Progenitor cell of endocrine pancreas (in vitro differentiated cells): Measurements from ENCODE around the gene LOX. TPM values are rescaled to one million over a fixed set of nuclear protein-coding genes. Genes with fewer than 3 reads are reported as not detected.

Experiments
- DNase-seq: peaks from one replicate; pipeline ENCODE4 v3.0.0; 2021; ENCODE audit warnings: low spot score; ENCODE audit not compliant: unreplicated experiment
- H3K27ac Mint-ChIP-seq: 2 replicates; pipeline ENCODE4 v1.8.0; 2021; ENCODE audit warnings: mild to moderate bottlenecking, moderate library complexity, mixed read lengths
- H3K27me3 Mint-ChIP-seq: 2 replicates; pipeline ENCODE4 v1.8.0; 2021; ENCODE audit warnings: mixed read lengths
- H3K36me3 Mint-ChIP-seq: 2 replicates; pipeline ENCODE4 v1.8.0; 2022; ENCODE audit warnings: mixed read lengths; ENCODE audit not compliant: insufficient read depth
- H3K4me1 Mint-ChIP-seq: 2 replicates; pipeline ENCODE4 v1.8.0; 2021; ENCODE audit warnings: low read depth, mixed read lengths
- H3K4me3 Mint-ChIP-seq: 2 replicates; pipeline ENCODE4 v1.8.0; 2021; ENCODE audit warnings: low read depth, mild to moderate bottlenecking, moderate library complexity, mixed read lengths
- H3K9me3 Mint-ChIP-seq: 2 replicates; pipeline ENCODE4 v1.8.0; 2021; ENCODE audit warnings: low read depth, mixed read lengths
- CTCF ChIP-seq: fragments of 200-600 bp; sonication (generic); IDR thresholded peaks from one replicate; pipeline ENCODE4 v1.5.0; 2021; ENCODE audit warnings: antibody characterized with exemption, mild to moderate bottlenecking; ENCODE audit not compliant: unreplicated experiment
- total RNA-seq: library from RNA; stranded (reverse); gene quantifications from 2 replicates; pipeline ENCODE4 v1.2.1, GENCODE V29; 2021

LOX gene
- total RNA-seq, 1 donor from 2014 or later = 0.19 TPM

GRCh38 chr5:122053181-122054109 is 24.6 kb downstream of the LOX start:
- Mint-ChIP-seq H3K4me3 (no peak overlapping the region), H3K4me1 (no peaks in the 10 kb centered on the region), H3K36me3 (peaks cover 5% of the 10 kb centered on the region), H3K27ac (no peak overlapping the region), H3K9me3 (peaks cover 5% of the 10 kb centered on the region), H3K27me3 (no peaks in the 10 kb centered on the region)
- no peak for DNase-seq
- no peak for TF ChIP-seq CTCF

DNA sequence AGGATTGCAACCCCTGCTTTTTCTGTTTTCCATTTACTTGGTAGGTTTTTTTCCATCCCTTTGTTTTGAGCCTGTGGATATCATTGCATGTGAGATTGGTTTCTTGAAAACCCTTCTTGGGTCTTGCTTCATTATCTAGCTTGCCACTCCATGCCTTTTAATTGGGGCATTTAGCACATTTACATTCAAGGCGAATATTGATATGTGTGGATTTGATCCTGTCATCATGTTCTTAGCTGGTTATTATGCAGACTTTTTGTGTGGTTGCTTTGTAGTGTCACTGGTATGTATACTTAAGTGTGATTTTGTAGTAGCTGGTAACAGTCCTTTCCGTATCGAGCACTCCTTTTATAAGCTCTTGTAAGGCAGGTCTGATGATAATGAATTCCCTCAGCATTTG is 26.5 kb downstream of the LOX start:
- H3K27ac Mint-ChIP-seq = no peak overlapping the region
- peaks cover 8% of the 10 kb centered on the region for H3K36me3 Mint-ChIP-seq
- H3K4me1 Mint-ChIP-seq = no peaks in the 10 kb centered on the region
- H3K9me3 Mint-ChIP-seq = peaks cover 6% of the 10 kb centered on the region
- H3K27me3 Mint-ChIP-seq = no peaks in the 10 kb centered on the region
- no peak overlapping the region for H3K4me3 Mint-ChIP-seq
- TF ChIP-seq CTCF = no peak
- no peak for DNase-seq

GRCh38 chr5:122050959-122051358 is 27.1 kb downstream of the LOX start:
- TF ChIP-seq CTCF = no peak

DNA sequence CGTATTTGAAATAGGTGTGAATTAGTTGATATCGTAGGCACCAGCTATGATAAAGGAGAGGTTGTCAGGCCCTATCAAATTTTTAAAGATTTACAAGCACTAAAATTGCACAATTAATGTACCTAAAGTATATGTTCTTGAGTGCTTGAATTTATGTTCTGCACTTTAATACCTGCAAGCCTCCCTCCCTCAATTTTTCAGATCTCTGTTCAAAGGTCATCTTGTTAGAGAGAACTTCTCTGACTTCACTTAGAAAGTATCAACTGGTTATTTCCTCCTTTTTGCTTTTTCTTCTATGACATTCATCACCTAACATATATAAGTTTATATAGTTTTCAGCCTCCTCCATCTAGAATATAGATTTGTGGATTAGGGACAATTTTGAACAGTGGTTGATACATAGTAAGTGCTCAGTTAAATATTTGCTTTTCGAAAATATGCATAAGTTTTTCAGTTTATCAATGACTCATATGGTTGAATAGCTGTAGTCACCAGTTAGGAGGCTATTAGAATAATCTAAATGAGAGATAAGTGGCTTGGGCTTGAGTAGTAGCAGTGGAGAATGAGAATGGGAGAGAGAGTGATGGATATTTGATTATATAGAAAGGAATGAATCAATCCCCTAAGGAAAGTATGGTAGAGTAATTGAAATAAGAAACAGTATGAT is 37.3 kb downstream of the LOX start:
- Mint-ChIP-seq H3K9me3 (peaks cover 13% of the 10 kb centered on the region), H3K27ac (no peak overlapping the region), H3K36me3 (peaks cover 9% of the 10 kb centered on the region), H3K4me3 (no peak overlapping the region), H3K27me3 (no peaks in the 10 kb centered on the region), H3K4me1 (peaks cover 12% of the 10 kb centered on the region)
- TF ChIP-seq CTCF = no peak
- DNase-seq = no peak

More at GRCh38 chr5:122050959-122051358, 27.1 kb downstream of the LOX start:
- Mint-ChIP-seq H3K36me3 (peaks cover 9% of the 10 kb centered on the region), H3K9me3 (peaks cover 7% of the 10 kb centered on the region), H3K27ac (no peak overlapping the region), H3K4me3 (no peak overlapping the region), H3K27me3 (no peaks in the 10 kb centered on the region), H3K4me1 (no peaks in the 10 kb centered on the region)
- DNase-seq = no peak

DNA sequence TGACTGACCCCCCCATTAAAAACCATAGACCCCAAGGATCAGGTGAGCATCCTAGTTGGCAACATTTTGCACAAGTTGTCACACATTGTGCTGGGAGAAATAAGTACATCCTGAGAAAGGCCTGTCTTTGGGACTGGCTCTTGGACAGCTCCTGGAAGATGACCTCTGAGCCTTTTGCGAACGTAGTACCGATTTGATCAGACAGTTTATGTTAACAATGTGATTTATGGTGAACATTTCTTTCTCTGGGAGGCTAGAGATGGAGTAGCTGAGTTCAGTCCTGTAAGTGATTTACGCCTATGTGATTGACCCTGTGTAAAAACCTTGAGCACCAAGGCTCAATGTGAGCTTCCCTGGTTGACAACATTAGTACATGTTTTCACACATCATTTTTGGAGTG is 41.7 kb downstream of the LOX start:
- H3K36me3 Mint-ChIP-seq = peaks cover 2% of the 10 kb centered on the region
- H3K27me3 Mint-ChIP-seq = no peaks in the 10 kb centered on the region
- peaks cover 14% of the 10 kb centered on the region for H3K4me1 Mint-ChIP-seq
- no peak overlapping the region for H3K4me3 Mint-ChIP-seq
- no peak for DNase-seq
- no peak overlapping the region for H3K27ac Mint-ChIP-seq
- TF ChIP-seq CTCF = no peak
- H3K9me3 Mint-ChIP-seq = no peaks in the 10 kb centered on the region
